Esophagus muscularis mucosa (tissue), 4 donors: ENCODE results near the gene ANKRD33B.

Experiments
- CTCF ChIP-seq, 3 experiments: fragments of 200-600 bp in 2 of 3; fragments of 450-650 bp in 1 of 3; sonication (generic) in 2 of 3; IDR thresholded peaks; one replicate each; pipeline ENCODE4 v1.5.1; 2017 to 2019; ENCODE audit warnings: antibody characterized with exemption in 3 of 3, mild to moderate bottlenecking in 2 of 3, moderate library complexity in 1 of 3
- EP300 ChIP-seq: sonication (generic); formaldehyde crosslinking; IDR thresholded peaks from one replicate; pipeline ENCODE4 v1.6.1; 2017; ENCODE audit warnings: antibody characterized with exemption
- POLR2A ChIP-seq: fragments of 450-650 bp; IDR thresholded peaks from one replicate; pipeline ENCODE4 v1.6.1; 2017; ENCODE audit warnings: antibody characterized with exemption, moderate library complexity, mild to moderate bottlenecking, low read depth
- POLR2AphosphoS5 ChIP-seq, 2 donors: sonication (generic); formaldehyde crosslinking; IDR thresholded peaks; one replicate each; pipeline ENCODE4 v1.6.1; 2017; ENCODE audit warnings: antibody characterized with exemption in 2 of 2

GRCh38 chr5:10530601-10531320, 33.1 kb upstream of the ANKRD33B start:
- no peak for TF ChIP-seq POLR2AphosphoS5 (IDR thresholded peaks at IDR 0.05)
- no peak for TF ChIP-seq CTCF (IDR thresholded peaks at IDR 0.05)
- TF ChIP-seq POLR2A = no peak
- no peak for TF ChIP-seq EP300
